GM19238 (cell line): ENCODE results near the gene HSPB6.
"Not testable (repeated sequence)": the region's sequence is repeated elsewhere in the genome, so short reads cannot be mapped to it uniquely, and the experiment has no call there.

Experiments used
- DNase-seq: peaks from one replicate; pipeline ENCODE4 v3.0.0; 2011; ENCODE audit warnings: low spot score; ENCODE audit not compliant: insufficient read length

Gene HSPB6

DNA sequence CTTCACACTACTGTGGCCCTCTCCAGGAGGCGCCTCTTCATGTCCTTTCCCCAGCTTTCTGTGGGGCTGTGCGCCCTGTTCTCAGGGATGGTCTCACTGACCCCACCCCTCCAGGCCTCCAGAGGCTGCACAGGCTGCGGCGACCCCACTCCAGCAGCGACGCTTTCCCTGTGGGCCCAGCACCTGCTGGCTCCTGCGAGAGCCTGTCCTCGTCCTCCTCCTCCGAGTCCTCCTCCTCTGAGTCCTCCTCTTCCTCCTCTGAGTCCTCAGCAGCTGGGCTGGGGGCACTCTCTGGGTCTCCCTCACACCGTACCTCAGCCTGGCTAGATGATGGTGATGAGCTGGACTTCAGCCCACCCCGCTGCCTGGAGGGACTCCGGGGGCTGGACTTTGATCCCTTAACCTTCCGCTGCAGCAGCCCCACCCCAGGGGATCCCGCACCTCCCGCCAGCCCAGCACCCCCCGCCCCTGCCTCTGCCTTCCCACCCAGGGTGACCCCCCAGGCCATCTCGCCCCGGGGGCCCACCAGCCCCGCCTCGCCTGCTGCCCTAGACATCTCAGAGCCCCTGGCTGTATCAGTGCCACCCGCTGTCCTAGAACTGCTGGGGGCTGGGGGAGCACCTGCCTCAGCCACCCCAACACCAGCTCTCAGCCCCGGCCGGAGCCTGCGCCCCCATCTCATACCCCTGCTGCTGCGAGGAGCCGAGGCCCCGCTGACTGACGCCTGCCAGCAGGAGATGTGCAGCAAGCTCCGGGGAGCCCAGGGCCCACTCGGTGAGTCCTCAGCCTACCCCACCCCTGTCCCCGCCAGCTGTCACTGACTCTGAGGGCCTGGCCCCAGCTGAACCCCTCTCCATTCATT is 29.7 kb upstream of the HSPB6 start:
- no peak for DNase-seq

DNA sequence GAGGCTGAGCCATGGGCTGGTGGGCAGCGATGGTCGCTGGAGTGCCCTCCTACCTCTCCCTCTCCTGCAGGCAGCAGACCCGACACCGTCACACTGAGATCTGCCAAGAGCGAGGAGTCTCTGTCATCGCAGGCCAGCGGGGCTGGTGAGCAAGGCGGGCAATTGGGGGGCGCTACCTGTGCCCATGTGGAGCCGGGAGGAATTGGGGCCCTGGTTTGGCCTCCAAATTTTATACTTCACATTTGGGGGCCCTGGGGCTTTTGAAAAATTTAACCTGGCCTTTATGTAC is 28.5 kb upstream of the HSPB6 start:
- DNase-seq = no peak

DNA sequence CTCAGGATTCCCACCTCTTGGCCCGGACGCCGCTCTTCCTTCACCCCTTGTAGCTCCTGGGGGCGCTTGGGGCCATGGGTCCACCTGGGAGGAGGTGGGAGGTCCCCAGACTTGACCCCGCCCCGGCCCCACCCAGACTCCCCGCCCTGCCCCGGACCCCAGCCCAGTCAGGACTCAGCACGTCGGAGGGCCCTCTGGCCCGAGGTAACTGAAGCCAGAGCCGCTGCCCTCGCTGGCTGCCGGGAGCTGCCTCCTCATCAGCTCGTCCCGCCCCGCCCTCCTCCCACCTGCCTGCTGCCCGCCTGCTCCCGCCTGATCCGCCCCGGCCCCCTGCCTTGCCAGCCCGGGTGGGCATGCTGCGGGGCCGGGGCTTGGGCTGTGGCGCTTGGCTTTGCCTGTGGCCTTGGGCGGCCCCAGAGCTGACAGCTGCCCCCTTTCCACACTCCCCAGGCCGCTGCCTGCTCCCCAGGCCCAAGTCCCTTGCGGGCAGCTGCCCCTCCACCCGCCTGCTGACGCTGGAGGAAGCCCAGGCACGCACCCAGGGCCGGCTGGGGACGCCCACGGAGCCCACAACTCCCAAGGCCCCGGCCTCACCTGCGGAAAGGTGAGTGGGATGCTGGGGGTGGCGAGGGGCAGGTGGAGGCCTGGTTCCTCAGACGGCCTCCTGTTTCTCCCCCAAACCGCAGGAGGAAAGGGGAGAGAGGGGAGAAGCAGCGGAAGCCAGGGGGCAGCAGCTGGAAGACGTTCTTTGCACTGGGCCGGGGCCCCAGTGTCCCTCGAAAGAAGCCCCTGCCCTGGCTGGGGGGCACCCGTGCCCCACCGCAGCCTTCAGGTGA is 27.9 kb upstream of the HSPB6 start:
- DNase-seq = no peak

DNA sequence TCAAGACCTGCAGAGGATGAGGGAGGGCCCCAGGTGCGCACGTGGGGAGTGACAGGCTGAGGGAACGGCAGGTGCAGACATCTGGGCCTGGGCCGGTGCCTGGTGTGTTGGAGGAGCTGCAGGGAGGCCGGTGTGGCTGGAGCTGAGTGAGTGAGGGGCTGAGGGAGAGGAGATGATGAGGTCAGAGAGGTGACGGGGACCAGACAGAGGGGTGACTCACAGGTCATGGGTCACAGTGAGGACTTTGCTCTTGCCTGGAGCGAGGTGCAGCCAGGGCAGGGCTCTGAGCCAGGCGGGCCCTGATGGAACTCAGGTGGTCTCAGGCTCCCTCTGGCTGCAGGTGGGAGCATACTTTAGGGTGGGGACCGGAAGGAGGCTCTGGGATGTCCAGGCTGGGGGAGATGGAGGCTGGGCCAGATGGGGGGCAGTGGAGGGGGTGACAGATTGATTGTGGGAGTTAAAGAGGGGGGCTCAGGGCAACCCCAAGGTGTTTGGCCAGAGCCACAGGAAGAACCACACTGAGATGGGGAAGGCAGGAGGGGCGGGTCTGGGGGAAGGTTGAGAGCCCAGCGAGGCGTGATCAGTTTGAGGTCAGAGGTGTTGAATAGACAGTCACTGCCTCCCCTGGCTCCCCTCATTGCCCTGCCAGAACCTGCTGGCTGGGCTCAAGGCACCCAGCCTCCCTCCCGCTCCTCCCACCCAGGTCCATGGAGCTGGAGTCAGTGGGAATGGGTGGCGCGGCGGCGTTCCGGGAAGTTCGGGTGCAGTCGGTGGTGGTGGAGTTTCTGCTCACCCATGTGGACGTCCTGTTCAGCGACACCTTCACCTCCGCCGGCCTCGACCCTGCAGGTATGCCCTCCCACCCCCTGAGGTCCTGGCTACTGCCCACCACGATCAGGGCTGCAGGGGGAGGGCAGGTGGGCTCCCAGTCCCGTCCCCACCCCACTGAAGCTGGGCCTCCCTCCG is 26.9 kb upstream of the HSPB6 start:
- DNase-seq = no peak

DNA sequence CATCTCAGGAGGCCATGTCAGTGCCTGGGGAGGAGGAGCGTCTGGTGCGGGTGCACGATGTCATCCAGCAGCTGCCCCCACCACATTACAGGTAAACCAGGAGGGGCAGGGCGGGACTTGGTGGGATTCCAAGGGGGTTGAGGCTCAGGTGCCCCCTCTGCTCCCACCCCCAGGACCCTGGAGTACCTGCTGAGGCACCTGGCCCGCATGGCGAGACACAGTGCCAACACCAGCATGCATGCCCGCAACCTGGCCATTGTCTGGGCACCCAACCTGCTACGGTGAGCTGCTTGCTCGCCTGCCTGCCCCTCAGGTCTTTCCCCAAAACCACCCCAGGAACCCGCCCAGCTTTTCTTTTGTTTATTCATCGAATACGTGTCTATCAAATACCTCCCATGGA is 25.8 kb upstream of the HSPB6 start:
- DNase-seq = no peak

DNA sequence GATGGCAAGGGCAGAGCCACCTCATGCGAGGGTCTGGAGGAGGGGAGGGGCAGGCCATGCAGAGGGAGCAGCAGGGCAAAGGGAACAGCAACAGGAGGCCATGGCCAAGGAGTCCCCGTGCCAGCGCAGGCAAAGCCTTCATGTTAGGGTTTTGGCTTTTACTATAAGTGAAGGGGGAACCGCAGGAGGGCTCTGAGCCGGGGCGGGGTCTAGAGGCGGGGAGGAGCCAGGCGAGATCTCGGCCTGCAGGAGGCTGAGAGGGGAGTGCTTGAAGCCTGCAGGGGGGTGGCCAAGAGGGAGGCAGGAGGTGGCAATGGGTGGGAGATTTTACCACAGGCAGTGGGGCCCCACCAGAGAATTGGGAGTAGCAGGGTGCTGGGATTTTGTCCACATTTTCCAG is 24.8 kb upstream of the HSPB6 start:
- no peak for DNase-seq

DNA sequence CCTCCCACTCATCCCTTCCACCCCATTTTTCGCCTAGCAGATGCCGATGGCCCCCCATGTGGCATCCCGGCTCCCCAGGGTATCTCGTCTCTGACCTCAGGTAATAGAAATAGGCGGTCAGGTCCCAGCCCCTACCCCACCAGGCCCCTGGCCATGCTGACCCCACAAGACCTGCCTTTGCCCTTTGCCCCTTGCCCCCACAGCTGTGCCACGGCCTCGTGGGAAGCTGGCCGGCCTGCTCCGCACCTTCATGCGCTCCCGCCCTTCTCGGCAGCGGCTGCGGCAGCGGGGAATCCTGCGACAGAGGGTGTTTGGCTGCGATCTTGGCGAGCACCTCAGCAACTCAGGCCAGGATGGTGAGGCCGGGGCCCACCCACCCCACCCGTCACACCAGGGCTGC is 23.9 kb upstream of the HSPB6 start:
- no peak for DNase-seq

DNA sequence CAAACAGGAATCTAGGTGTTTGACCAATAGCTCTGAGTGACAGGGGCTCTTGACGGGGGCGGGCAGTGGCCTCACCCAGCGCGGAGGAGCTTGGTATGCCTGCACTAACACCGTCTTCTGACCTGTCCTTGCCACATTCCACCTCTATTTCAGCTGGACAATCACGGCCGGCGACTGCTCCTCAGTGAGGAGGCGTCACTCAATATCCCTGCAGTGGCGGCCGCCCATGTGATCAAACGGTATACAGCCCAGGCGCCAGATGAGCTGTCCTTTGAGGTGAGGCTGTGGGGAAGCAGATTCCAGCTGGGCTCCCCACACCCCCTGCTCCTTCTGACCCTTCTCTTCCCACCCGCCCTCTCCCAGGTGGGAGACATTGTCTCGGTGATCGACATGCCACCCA is 23.2 kb upstream of the HSPB6 start:
- no peak for DNase-seq

DNA sequence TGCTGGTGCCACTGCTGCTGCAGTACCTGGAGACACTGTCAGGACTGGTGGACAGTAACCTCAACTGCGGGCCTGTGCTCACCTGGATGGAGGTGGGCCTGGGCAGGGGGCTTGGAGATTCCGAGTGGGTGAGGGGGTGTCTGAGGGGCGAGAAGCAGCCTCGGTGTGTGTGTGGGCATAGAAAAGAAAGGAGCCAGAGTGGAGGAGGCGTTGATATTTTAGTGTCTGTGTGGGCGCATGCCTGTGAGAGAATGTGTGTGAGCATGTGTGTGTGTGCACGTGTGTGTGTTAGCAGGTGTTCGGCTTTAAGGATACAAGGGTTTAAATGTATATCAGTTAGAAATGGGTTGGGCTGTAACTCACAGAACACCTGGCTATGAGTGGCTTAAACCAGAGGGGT is 22.2 kb upstream of the HSPB6 start:
- no peak for DNase-seq

DNA sequence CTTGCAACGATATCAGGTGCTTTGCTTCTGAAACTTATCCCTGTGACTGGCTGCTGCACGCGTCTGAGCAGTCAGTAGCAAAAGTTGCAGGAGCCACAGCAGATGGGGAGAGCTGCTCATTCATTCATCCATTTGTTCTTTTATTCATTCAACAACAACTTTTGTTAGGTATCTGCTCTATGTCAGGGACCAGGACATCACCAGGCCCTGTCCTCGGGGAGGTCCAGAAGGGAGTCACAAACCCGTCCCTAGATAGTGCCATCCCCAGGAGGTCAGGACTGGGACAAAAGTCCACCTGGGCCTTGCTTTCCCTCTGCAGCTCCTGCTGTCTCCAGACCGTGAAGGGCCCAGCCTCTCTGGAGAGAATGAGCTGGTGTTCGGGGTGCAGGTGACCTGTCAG is 21.1 kb upstream of the HSPB6 start:
- no peak for DNase-seq

DNA sequence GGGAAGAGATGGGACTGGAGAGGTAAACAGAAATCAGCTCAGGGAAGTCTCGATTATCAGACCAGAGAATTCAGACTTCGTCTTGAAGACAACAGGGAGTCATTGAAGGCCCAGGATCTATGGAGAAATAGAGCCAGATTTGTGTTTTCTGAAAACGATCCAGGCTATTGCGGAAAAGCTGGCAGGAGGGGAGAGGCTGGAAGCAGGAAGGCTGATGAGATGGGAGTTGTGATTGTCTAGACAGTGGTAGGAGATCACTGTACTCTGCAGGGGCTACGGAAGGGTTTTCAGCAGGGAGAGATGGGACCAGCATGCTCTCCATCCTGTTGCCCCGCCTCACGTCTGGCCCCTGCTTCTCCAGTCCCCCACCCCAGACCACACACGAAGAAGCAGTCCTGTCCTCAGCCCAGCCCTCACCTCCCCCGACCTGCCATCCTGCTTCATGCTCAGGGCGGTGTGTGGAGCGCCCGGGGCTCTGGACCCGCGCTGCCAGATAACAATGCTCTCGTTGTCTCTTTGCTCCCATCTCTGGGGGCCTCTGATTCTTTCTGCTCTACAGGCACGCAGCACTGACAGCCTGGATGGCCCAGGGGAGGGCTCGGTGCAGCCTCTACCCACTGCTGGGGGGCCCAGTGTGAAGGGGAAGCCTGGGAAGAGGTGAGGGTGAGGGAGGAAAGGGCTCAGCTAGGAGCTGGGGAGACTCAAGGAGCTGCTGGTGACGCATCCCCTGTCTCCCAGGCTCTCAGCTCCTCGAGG is 20.4 kb upstream of the HSPB6 start:
- DNase-seq = no peak

DNA sequence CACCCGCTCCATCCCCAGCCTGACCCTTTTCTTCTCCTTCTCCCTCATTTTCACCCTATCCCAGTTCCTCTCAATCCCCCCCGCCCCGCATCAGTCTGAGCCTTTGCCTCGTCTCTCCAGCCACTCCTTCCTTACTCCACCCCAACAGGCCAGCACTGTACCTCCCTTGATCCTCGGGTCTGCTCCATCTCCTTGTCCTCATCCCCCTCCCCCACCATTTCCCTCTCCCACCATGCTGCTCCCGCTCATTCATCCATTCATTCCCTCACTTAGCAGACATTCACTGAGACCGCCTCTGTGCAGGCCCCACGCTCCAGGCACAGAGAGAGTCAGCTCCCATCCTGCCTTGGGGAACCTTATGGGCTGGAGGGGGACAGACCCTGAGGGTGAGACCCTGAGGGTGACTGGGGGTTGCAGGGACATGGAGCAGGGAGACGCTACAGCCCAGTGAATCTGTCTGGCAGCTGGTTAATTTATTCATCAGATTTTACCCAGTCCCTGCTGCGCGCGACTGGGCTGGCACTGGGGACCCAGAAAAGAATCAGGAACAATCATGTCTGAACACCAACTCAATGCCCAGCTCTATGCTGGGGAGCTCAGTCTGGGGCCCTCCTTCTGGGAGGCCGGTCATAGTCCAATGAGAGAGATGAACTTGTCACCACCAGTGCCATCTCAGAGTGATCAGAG is 19.4 kb upstream of the HSPB6 start:
- DNase-seq = no peak

DNA sequence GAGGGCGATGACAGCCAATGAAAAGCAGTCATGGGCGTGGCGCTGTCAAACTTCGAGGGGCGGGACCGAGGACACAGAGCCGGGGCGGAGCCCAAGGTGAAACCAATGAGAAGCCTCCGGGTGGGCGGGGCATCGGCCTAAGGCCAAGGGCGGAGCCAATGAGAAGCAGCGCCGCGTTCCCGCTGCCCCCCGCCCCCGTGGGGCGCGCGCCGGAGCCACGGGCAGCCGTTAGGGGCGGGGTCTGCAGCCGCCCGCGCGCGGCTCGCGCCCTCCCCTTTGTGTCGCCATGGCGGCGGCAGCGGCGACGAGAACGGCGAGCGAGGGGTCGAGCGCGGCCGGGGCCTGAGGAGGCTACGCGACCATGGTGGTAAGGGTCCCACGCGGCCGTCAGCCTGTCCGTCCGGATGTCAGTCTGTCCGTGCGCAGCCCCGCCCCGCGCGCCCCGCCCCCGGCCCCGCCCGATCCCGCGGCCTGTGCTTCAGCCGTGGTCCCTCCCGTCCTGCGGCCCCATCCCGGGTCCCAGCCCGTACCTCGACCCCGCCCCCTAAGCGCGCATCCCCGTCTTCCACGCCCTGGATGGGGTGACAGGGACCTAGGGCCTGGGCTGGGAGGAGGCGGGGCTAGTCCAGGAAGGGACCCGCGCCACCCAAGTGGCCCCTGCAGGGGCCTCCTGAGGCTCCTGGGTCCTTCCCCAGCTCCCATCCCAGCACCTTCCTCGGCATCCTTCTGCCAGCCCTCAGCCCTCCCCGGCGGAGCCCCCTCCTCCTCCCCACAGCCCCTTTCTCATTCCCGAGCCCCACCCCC is 18.7 kb upstream of the HSPB6 start, which contains the start of gene ARHGAP33:
Gene ARHGAP33 (plus strand): TSS at position 267 of the 804 bp plus-strand sequence. CDS start 95 bp downstream, at position 362.
- DNase-seq = peak; percentile 98

DNA sequence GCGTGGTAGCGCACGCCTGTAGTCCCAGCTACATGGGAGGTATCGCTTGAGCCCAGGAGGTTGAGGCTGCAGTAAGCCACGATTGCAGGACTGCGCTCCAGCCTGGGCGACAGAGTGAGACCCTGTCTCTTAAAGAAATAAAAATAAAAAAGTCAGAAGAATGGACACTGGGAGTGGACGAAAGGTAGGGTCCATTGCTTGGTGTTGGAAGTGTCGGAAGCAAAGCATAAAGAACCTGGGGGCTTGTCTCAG is 18.1 kb upstream of the HSPB6 start:
- no peak for DNase-seq

DNA sequence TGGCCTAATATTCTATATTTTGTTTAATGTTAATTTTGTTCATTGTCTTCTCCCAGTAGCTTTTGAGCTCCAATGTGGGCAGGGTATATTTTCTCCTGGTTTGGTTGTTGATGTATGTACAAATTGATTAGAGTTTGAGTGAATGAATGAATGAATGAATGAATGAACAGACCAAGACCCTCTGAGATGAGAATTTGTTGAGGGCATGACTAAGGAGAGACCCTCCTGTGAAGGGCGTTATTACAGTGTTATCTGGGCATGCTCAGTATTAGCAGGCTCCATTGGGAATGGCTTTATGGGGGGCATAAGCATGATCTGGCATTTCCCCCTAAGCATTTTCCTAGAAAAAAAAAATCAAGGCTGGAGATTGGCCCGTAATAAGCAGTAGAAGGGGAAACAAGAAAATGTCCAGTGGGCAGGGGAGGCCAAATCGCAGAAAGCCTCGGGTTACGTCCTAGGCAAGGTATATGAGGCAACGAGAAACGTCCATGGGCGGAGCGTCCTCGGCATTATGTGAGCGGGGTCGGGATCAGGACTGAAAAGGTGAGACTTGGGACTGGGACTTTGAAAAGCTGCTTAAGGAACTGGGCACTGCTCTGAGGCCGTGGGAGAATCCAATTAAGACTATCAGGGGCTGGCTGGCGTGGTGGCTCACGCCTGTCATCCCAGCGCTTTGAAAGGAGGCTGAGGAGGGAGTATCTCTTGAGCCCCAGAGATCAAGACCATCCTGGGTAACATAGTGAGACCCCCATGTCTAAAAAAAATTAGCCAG is 17.6 kb upstream of the HSPB6 start:
- DNase-seq = no peak

DNA sequence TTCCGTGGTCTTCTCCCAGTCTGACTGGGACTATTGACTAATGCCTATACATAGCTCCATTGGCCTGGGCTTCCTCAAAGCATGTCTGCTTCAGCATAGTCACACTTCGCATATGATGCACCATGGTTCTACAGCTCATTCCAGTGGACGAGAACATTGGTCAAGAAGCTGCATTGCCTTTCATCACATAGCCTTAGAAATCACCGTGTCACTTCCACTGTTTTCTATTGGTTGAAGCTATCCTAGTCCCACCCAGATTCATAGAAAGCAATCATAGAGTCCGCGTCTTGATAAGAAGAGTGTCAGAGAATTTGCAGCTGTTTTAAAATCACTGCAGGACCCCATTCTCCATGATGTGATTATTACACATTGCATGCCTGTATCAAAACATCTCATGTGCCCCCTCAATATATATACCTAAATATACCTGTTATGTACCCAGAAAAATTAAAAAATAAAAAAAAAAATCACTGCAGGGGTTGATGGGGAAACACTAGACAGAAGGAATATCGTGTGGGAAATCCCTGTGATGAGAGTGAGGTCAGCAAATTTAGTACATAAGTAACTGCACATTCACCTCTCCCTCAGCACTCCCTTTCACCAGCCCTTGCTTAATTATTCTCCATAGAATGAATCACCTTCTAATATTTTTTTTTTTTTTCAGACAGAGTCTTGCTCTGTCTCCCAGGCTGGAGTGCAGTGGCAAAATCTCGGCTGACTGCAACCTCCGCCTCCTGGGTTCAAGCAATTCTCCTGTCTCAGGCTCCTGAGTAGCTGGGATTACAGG is 16.4 kb upstream of the HSPB6 start:
- DNase-seq = no peak

DNA sequence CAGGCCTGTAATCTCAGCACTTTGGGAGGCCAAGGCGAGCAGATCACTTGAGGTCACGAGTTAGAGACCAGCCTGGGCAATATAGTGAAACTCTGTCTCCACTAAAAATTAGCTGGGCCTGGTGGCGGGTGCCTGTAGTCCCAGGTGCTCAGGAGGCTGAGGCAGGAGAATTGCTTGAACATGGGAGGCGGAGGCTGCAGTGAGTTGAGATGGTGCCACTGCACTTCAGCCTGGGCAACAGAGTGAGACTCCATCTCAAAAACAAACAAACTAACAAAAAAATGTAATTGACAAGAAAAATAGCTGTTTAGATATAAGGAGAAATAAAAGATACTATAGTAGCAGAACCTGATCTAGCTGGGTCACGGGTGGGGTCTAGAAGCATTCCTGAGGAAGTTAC is 15.5 kb upstream of the HSPB6 start:
- not testable (repeated sequence) for DNase-seq

DNA sequence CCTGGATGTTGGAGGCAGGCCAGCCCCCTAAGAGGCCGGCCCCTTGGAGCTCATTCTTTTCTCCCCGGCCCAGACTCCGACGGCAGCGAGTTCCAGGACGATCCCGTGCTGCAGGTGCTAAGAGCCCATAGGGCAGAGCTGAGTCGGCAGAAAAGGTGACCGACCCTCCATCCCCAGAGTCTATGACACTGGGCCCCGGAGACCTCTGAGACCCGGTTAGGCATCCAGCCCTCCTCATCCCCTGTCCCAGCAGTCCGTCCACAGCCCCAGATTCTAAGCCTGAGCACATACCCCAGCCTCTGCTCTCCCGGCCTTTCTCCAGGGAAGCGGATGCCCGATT is 11.2 kb upstream of the HSPB6 start:
- no peak for DNase-seq
